Stomach (tissue), 4 donors: ENCODE results near the gene VPS37C.

Source experiments
- POLR2A ChIP-seq, 4 donors: fragments of 450-650 bp; IDR thresholded peaks; one replicate each; pipeline ENCODE4 v1.6.1; 2016; ENCODE audit warnings: antibody characterized with exemption in 4 of 4, control low read depth in 2 of 4, mild to moderate bottlenecking in 1 of 4, moderate library complexity in 1 of 4
- POLR2AphosphoS5 ChIP-seq, 3 donors: sonication (generic); formaldehyde crosslinking; IDR thresholded peaks; one replicate each; pipeline ENCODE4 v1.6.1; 2016; ENCODE audit warnings: antibody characterized with exemption in 3 of 3
- TF ChIP-seq, protein P1 (sequence below), 7 experiments: fragments of 450-650 bp in 4 of 7; fragments of 200-600 bp in 3 of 7; sonication (generic) in 3 of 7; IDR thresholded peaks; one replicate each; pipeline ENCODE4 v1.5.1; 2016 to 2019; ENCODE audit warnings: antibody characterized with exemption in 7 of 7, control low read depth in 2 of 7, mild to moderate bottlenecking in 1 of 7

DNA sequence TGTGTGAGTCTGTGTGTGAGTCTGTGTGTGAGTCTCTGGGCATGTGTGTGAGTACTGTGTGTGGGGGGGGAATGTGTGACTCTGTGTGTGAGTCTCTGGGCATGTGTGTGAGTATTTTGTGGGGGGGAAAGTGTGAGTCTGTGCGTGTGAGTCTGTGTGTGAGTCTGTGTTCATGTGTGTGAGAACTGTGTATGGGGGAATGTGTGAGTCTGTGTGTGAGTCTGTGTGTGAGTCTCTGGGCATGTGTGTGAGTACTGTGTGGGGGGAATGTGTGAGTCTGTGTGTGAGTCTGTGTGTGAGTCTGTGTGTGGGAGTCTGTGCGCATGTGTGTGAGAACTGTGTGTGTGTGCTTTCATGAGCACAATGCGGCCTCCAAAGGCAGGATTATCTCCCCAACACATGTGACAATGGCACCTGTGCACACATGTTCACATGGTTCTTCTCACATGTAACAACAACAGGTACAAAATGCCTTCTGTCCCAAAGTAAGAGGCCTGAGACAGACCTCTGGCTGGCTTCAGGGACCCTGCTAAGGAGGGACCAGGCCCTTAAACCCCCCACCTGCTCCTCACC is 57.3 kb downstream of the VPS37C start:
- TF ChIP-seq POLR2AphosphoS5 (IDR thresholded peaks at IDR 0.05) (no peak), POLR2A (IDR thresholded peaks at IDR 0.05) (no peak)
- TF ChIP-seq, protein P1, sequence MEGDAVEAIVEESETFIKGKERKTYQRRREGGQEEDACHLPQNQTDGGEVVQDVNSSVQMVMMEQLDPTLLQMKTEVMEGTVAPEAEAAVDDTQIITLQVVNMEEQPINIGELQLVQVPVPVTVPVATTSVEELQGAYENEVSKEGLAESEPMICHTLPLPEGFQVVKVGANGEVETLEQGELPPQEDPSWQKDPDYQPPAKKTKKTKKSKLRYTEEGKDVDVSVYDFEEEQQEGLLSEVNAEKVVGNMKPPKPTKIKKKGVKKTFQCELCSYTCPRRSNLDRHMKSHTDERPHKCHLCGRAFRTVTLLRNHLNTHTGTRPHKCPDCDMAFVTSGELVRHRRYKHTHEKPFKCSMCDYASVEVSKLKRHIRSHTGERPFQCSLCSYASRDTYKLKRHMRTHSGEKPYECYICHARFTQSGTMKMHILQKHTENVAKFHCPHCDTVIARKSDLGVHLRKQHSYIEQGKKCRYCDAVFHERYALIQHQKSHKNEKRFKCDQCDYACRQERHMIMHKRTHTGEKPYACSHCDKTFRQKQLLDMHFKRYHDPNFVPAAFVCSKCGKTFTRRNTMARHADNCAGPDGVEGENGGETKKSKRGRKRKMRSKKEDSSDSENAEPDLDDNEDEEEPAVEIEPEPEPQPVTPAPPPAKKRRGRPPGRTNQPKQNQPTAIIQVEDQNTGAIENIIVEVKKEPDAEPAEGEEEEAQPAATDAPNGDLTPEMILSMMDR (IDR thresholded peaks at IDR 0.05): no peak
